Subcutaneous adipose tissue (tissue), 4 donors: Measurements from ENCODE around the gene PLCG2. TPM values are rescaled to one million over a fixed set of nuclear protein-coding genes. Genes with fewer than 3 reads are reported as not detected.

Experiments used
- total RNA-seq, 4 donors: library from RNA; depleted of rRNA; stranded (reverse); fragments of >200 nt; gene quantifications; one replicate each; pipeline ENCODE4 v1.1.0, GENCODE V29; 2016
- TF ChIP-seq, protein P1 (sequence below): fragments of 450-650 bp; IDR thresholded peaks from one replicate; pipeline ENCODE4 v1.5.1; 2016; ENCODE audit warnings: low read depth, mild to moderate bottlenecking, control low read depth, antibody characterized with exemption, moderate library complexity

Gene PLCG2
- total RNA-seq, 4 donors from 2014 or later = 19.8 to 34.9 (median 23.8) TPM

DNA sequence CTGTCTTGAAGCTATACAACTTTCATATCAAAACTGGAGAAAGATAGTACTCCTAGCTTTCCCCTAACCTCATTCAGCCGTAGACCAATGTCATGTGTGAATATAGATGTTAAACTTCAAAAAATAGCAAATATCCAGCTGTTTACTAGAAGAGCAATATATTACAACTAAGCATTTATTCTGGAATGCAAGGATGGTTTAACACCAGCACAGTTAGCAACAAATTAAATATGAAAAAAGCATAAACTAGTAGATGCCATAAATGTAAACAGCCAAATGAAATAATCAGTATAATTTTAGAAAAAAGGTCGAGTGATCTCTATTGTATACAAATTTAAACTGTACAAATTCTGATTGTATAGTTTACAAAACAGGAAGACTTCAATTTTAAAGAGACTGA, 172.5 kb downstream of the PLCG2 start:
- TF ChIP-seq, protein P1, sequence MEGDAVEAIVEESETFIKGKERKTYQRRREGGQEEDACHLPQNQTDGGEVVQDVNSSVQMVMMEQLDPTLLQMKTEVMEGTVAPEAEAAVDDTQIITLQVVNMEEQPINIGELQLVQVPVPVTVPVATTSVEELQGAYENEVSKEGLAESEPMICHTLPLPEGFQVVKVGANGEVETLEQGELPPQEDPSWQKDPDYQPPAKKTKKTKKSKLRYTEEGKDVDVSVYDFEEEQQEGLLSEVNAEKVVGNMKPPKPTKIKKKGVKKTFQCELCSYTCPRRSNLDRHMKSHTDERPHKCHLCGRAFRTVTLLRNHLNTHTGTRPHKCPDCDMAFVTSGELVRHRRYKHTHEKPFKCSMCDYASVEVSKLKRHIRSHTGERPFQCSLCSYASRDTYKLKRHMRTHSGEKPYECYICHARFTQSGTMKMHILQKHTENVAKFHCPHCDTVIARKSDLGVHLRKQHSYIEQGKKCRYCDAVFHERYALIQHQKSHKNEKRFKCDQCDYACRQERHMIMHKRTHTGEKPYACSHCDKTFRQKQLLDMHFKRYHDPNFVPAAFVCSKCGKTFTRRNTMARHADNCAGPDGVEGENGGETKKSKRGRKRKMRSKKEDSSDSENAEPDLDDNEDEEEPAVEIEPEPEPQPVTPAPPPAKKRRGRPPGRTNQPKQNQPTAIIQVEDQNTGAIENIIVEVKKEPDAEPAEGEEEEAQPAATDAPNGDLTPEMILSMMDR = no peak

GRCh38 chr16:81956213-81956948, 177.3 kb downstream of the PLCG2 start:
- TF ChIP-seq, protein P1 = no peak

- TF ChIP-seq, protein P1 = no peak
These were observed 185.7 kb downstream of the PLCG2 start for GRCh38 chr16:81964808-81965207.

GRCh38 chr16:81967358-81967757, 188.3 kb downstream of the PLCG2 start:
- TF ChIP-seq, protein P1 = no peak

GRCh38 chr16:81971853-81972252, 192.8 kb downstream of the PLCG2 start:
- TF ChIP-seq, protein P1 = no peak

GRCh38 chr16:81973737-81974136, 194.6 kb downstream of the PLCG2 start:
- TF ChIP-seq, protein P1 = no peak

- TF ChIP-seq, protein P1 = no peak
These were observed 196.5 kb downstream of the PLCG2 start for GRCh38 chr16:81975637-81976036.
